Activated B cell treated with CpG ODN at 0.5 μM for 24 hours (primary cell): Measurements from ENCODE around the gene TMCO4. TPM values are rescaled to one million over a fixed set of nuclear protein-coding genes. Genes with fewer than 3 reads are reported as not detected.

Source experiments
- ATAC-seq: fragments of 200-7000 bp; cut with Tn5 transposase; one replicate; pipeline ENCODE4 v1.10.0; 2021; ENCODE audit warnings: low read depth, mild to moderate bottlenecking, moderate library complexity
- CTCF ChIA-PET: fragments of 350-600 bp; sonication (Branson Sonifier 250); formaldehyde crosslinking; loops from one replicate; lab custom pipeline; 2021; ENCODE audit warnings: antibody characterized with exemption; lab: Charles Lee
- POLR2A ChIA-PET: fragments of 350-600 bp; sonication (Branson Sonifier 250); formaldehyde crosslinking; loops from one replicate; lab custom pipeline; 2021; ENCODE audit warnings: antibody characterized with exemption; lab: Charles Lee
- DNase-seq: peaks from one replicate; pipeline ENCODE4 v3.0.0; 2022
- H3K27ac Mint-ChIP-seq: one replicate; pipeline ENCODE4 v1.8.0; 2020; ENCODE audit warnings: mixed read lengths
- H3K27me3 Mint-ChIP-seq: one replicate; pipeline ENCODE4 v1.8.0; 2021; ENCODE audit warnings: mixed read lengths
- H3K36me3 Mint-ChIP-seq: one replicate; pipeline ENCODE4 v1.8.0; 2021; ENCODE audit warnings: low read depth, mixed read lengths
- H3K4me1 Mint-ChIP-seq: one replicate; pipeline ENCODE4 v1.8.0; 2021; ENCODE audit warnings: mixed read lengths
- H3K4me3 Mint-ChIP-seq: one replicate; pipeline ENCODE4 v1.8.0; 2020; ENCODE audit warnings: mild to moderate bottlenecking, mixed read lengths
- H3K9me3 Mint-ChIP-seq: one replicate; pipeline ENCODE4 v1.8.0; 2020; ENCODE audit warnings: mixed read lengths
- intact Hi-C: fragments of 100-400 bp; cut with micrococcal nuclease; formaldehyde crosslinking; loops from one replicate; pipeline ENCODE4 v1.15.1; 2024
- total RNA-seq: library from RNA; stranded (reverse); gene quantifications from 2 replicates; pipeline ENCODE4 v1.2.3, GENCODE V29; 2022
- TF ChIP-seq, protein P1 (sequence below): fragments of 200-600 bp; IDR thresholded peaks from one replicate; pipeline ENCODE4 v1.8.0; 2022; ENCODE audit warnings: antibody characterized with exemption, mild to moderate bottlenecking

Gene TMCO4
- total RNA-seq, 1 donor from 2014 or later = 22.3 TPM

DNA sequence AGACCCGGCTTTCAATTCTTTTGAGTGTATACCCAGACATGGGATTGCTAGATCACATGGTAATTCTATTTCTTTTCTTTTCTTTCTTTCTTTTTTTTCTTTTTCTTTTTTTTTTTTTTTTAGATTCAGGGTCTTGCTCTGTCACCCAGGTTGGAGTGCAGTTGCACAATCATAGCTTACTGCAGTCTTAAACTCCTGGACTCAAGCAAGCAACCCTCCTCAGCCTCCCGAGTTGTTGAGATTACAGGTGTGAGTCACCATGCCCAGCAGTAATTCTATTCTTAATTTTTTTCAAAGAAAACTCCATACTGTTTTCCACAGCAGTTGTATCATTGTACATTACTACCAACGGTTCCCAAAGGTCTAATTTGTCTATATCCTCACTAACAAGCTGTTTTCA is 28.8 kb upstream of the TMCO4 start:
- intact Hi-C loops = no loop called here
- ChIA-PET POLR2A (no interaction called here), CTCF (no interaction called here)
- H3K27me3 Mint-ChIP-seq = peaks cover 40% of the 10 kb centered on the region
- DNase-seq = no peak
- ATAC-seq = no peak
- H3K4me1 Mint-ChIP-seq = no peaks in the 10 kb centered on the region
- no peaks in the 10 kb centered on the region for H3K9me3 Mint-ChIP-seq
- H3K36me3 Mint-ChIP-seq = no peaks in the 10 kb centered on the region
- TF ChIP-seq, protein P1, sequence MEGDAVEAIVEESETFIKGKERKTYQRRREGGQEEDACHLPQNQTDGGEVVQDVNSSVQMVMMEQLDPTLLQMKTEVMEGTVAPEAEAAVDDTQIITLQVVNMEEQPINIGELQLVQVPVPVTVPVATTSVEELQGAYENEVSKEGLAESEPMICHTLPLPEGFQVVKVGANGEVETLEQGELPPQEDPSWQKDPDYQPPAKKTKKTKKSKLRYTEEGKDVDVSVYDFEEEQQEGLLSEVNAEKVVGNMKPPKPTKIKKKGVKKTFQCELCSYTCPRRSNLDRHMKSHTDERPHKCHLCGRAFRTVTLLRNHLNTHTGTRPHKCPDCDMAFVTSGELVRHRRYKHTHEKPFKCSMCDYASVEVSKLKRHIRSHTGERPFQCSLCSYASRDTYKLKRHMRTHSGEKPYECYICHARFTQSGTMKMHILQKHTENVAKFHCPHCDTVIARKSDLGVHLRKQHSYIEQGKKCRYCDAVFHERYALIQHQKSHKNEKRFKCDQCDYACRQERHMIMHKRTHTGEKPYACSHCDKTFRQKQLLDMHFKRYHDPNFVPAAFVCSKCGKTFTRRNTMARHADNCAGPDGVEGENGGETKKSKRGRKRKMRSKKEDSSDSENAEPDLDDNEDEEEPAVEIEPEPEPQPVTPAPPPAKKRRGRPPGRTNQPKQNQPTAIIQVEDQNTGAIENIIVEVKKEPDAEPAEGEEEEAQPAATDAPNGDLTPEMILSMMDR = no peak
- no peak overlapping the region for H3K4me3 Mint-ChIP-seq
- H3K27ac Mint-ChIP-seq = no peak overlapping the region

DNA sequence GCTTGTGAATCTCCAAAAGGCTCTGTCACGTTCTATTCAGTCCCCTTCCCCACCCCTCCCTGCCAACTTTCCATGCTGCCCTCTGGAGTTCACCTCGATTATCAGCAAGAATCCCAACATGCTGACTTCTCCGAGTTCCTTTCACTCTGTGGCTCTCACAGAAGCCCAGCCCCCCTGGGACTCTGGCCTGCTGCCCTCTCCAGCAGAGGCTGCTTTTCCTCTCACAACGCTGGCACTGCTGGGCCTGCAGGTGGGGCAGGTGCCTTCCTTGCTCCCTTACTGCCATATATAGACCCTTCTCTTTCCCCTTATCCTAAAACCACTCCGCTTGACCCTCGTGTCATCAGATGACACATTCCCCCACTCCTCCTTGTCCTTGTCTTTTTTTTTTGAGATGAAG is 25.6 kb upstream of the TMCO4 start:
- no peaks in the 10 kb centered on the region for H3K4me1 Mint-ChIP-seq
- no peak overlapping the region for H3K4me3 Mint-ChIP-seq
- H3K27ac Mint-ChIP-seq = no peak overlapping the region
- no peaks in the 10 kb centered on the region for H3K36me3 Mint-ChIP-seq
- no peaks in the 10 kb centered on the region for H3K9me3 Mint-ChIP-seq
- intact Hi-C loops = no loop called here
- CTCF ChIA-PET = no interaction called here
- no peak for ATAC-seq
- POLR2A ChIA-PET = no interaction called here
- H3K27me3 Mint-ChIP-seq = peaks cover 19% of the 10 kb centered on the region
- DNase-seq = no peak
- TF ChIP-seq, protein P1 = no peak

DNA sequence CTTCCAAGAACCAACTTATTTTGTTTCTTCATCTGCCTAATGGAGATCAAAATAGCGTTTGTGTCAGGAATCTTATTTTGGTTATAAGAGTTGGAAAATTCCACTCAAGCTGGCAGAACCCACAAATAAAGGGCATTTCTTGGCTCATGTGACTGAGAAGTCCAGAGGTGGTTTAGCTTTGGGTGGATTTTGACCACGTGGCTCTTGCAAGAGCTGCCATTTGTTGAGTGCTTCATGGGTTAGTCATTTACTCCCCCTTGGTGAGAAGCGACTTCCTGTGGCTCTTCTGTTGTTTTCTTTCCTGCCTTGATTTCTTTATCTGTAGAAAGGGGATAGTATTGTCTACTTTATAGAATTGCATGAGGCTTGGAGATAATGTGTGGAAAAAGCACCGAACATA is 24.8 kb upstream of the TMCO4 start:
- Mint-ChIP-seq H3K27ac (no peak overlapping the region), H3K36me3 (no peaks in the 10 kb centered on the region), H3K4me1 (no peaks in the 10 kb centered on the region), H3K9me3 (no peaks in the 10 kb centered on the region), H3K27me3 (peaks cover 19% of the 10 kb centered on the region), H3K4me3 (no peak overlapping the region)
- ChIA-PET CTCF (no interaction called here), POLR2A (no interaction called here)
- TF ChIP-seq, protein P1 = no peak
- intact Hi-C loops = no loop called here
- DNase-seq = no peak
- no peak for ATAC-seq

DNA sequence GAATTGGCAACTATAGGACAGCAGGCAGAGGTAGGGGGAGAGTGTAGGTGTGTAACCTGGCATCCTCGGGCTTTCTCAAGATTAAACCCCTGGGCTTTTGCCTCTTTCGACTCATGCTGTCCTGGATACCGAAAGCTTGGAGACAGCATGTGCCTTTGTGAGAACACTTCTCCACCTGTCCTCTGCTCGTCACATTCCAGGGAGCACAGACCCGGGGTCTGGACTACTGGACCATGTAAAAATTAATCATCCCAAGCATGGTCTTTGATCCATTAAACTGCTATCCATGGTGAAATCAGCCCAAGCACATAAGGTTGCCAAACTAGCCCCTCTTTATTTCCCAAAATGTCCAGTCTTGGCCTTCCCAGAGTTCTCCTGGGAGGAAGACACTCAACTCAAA is 24.3 kb upstream of the TMCO4 start:
- H3K27ac Mint-ChIP-seq = no peak overlapping the region
- no peaks in the 10 kb centered on the region for H3K9me3 Mint-ChIP-seq
- ChIA-PET POLR2A (no interaction called here), CTCF (no interaction called here)
- no peak for DNase-seq
- no peaks in the 10 kb centered on the region for H3K36me3 Mint-ChIP-seq
- H3K4me3 Mint-ChIP-seq = no peak overlapping the region
- ATAC-seq = no peak
- H3K4me1 Mint-ChIP-seq = no peaks in the 10 kb centered on the region
- TF ChIP-seq, protein P1 = no peak
- H3K27me3 Mint-ChIP-seq = peaks cover 16% of the 10 kb centered on the region
- intact Hi-C loops = no loop called here

DNA sequence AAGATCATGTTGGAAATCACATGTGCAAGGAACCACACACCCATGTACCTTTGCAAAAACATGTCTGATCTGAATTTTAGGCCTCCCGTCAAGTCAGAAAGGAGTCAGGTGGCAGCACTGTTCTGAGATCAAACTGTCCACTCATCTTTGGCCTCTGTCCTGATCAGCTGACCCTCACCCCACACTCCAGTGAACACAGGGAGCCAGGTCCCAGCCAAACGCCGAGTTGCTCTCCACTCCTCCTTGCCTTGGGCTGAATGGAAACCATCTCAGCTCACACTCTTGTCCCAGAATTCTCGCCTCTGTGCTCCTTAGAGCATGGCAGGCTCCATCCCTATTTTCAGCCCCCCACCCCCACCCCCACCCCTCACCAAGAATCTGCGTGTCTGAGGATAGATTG is 20.0 kb upstream of the TMCO4 start:
- intact Hi-C loops = no loop called here
- ATAC-seq (no peak), DNase-seq (no peak)
- H3K9me3 Mint-ChIP-seq = no peaks in the 10 kb centered on the region
- TF ChIP-seq, protein P1 = no peak
- ChIA-PET CTCF (no interaction called here), POLR2A (no interaction called here)
- no peak overlapping the region for H3K27ac Mint-ChIP-seq
- H3K27me3 Mint-ChIP-seq = peaks cover 13% of the 10 kb centered on the region
- H3K4me3 Mint-ChIP-seq = no peak overlapping the region
- H3K36me3 Mint-ChIP-seq = no peaks in the 10 kb centered on the region
- H3K4me1 Mint-ChIP-seq = no peaks in the 10 kb centered on the region
